ENCODE data around the gene SPATA13.

Gene SPATA13

DNA sequence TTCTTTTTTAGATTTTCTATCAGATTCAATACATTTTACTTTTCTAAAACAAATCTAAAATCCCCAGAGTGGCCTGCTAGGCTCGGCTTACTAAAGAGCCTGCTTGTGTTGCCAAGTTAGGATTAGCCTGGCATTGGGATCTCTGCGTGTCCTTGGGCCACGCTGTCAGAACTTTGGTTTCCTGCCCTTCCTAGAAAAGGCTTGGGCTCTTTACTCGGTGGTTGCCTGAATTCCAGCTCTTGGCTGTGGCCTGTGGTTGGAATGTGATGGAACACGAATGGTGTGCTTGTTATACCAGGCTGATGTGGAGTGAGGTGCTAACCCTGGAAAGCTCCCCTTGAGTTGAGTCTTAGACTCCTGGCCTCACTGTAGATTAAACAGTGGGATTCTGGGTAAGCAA, 8.5 kb downstream of the SPATA13 start:
- DNase-seq: no peak

DNA sequence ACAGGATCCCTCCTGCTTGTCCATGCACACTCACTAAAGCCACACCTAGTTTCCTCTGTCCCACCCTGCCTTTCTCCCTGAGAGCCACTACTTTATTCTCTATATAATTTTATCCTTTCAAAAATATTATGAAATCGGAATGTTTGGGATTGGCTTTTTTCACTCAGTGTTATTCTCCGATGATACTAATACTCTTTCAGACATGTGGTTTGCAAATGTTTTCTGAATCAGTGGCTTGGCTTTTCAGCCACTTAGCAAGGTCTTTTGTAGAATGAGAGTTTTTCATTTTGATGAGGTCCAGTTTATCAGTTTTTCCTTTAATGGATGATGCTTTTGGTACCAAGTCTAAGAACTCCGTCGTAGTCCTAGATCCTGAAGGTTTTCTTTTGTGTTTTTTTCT, 11.6 kb downstream of the SPATA13 start:
- DNase-seq: no peak

GRCh38 chr13:24173795-24174194, 13.3 kb downstream of the SPATA13 start:
- DNase-seq: no peak

- no peak for DNase-seq
Measured at GRCh38 chr13:24175847-24176246, 15.3 kb downstream of the SPATA13 start.

- no peak for DNase-seq
Measured at GRCh38 chr13:24176351-24177101, 16.0 kb downstream of the SPATA13 start.

DNA sequence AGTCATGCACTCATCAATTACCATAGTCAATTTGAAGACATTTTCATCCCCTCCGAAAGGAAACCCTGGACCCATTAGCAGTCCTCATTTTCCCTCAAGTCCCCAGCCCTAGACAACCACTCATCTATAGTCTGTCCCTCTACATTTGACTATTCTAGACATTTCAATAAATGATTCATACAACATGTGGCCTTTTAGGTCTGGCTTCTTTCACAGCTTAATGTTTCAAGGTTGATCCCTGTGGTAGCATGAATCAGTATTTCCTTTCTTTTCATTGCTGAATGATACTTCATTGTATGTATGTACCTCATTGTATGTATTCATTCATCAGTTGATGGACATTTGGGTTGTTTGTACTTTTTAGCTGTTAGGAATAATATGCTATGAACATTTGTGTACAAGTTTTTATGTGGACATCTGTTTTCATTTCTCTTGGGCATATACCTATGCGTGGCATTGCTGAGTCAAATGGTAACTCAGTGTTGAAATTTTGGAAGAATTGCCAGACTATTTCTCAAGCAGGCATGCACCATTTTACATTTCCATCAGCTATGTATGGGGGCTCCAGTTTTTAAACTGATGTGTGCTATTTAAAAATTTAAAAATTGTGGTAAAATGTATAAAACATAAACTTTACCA, 18.4 kb downstream of the SPATA13 start:
- DNase-seq: no peak

- no peak for DNase-seq
Measured at GRCh38 chr13:24179486-24179850, 18.9 kb downstream of the SPATA13 start.

GRCh38 chr13:24180750-24181377, 20.3 kb downstream of the SPATA13 start:
- no peak for DNase-seq

DNA sequence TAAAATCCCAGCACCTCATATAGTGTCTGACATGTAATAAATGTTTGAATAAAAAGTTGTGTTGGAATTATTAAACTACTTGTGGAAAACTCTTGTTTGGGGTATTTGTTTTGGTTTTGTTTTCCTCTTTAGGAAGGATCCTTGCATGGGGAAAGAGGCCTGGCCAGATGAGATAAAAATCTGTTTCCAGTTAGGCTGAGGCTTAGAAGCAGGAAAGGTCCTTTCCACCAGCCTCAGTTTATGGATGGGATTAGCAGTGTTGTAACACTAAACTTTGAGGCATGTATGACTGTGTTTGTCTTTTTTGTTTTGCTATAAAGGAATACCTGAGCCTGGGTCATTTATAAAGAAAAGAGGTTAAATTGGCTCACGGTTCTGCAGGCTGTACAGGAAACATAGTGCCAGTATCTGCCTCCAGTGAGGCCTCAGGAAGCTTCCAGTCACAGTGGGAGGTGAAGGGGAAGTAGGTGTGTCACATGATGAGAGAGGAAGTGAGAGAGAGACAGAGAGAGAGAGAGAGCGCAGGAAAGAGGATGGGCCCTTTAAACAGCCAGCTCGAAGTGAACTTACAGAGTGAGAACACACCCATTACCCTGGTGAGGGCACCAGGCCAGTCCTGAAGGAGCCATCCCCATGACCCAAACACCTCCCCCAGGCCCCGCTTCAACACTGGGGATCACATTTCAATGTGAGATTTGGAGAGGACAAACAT, 21.6 kb downstream of the SPATA13 start:
- no peak for DNase-seq

- DNase-seq: no peak
Measured at GRCh38 chr13:24182703-24183081, 22.2 kb downstream of the SPATA13 start.

DNA sequence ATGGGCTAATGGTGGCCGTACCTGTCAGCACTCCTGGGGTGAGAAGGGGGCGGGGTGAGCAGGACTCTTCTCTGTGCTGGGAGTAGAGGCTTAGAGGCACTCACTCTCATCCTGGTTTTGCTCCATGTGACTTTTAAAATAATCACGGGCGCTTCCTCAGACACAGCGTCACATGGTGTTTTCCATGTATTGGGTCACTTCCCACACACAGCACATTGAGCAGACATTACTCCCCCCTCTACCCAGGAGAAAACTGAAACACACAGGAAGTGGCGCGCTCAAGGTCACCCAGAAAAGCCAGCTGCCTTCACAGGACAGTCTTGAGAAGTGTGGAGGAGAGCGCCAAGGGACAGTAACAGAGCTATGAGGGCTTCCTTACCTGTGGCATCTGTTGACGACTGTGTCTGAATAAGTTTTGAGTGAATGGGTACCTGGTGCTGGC, 23.2 kb downstream of the SPATA13 start:
- DNase-seq: no peak

DNA sequence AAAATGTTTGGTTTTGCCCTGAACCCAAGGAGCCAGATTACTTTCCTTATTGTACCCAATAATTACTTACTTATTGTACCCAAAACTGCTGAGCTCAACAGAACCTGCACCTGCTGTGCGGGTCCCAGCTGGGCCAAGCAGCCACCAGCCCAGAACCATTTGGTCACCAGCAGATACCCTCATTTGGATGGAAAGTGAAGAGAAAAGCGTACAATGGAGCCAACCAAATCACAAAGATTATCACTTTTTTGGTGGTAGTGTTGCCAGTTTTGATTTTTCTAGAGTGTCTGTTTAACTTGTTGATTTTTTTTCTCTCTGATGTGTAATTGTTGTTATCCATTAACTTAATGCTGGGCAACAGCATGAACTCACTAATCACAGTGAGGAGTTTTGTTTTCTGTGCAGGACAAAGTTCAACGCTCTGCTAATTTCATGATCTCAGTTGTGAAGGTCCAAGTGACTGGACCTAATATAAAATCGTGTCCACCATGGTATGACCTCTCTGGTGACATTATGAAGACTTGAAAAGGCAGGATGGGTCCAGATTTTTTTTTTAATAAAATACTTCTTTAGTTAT, 23.8 kb downstream of the SPATA13 start:
- DNase-seq: no peak

DNA sequence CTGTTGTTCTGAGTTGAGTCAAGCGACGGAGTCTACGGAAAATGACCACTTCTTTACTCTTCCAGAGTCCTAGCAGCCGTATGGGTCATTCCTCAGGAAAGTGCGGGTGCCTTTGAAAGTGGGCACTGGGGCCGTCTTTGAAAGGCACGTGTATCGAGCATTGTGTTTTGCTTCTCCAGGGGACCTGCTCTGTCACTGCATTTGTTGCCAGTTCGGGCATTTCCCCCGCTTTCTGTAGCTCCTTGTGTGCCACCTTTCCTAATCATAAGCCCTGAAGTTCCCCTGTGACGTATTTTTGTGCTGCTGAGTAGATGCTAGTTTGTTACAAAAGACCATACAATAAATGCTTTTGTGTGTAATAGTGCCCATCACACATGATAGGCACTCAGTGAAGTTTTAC, 24.4 kb downstream of the SPATA13 start:
- no peak for DNase-seq

DNA sequence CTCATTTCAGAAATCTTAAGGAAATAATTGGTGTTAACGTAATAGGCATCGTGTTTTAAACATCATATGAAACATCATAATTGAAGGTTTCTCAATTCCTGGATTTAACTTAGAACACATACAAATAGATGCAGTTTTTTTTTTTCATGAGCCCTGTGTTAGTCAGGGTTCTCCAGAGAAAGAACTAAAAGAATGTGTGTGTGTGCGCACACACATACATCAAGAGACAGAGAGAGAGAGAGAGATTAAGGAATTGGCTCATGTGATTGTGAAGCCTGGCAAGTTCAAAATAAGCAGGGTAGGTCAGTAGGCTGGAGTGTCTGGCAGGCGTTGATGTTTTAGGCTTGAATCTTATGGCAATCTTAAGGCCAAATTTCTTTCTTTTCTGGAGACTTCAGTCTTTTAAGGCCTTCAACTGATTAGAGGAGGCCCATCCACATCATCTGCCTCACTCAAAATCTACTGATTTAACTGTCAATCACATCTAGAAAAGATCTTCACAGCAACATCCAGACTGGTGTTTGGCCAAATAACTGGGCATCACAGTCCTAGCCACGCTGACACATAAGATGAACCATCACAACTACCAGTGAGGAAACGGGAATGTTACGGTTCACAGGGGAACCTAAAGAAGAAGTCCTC, 25.2 kb downstream of the SPATA13 start:
- no peak for DNase-seq

GRCh38 chr13:24187185-24187584, 26.7 kb downstream of the SPATA13 start:
- DNase-seq: no peak

DNA sequence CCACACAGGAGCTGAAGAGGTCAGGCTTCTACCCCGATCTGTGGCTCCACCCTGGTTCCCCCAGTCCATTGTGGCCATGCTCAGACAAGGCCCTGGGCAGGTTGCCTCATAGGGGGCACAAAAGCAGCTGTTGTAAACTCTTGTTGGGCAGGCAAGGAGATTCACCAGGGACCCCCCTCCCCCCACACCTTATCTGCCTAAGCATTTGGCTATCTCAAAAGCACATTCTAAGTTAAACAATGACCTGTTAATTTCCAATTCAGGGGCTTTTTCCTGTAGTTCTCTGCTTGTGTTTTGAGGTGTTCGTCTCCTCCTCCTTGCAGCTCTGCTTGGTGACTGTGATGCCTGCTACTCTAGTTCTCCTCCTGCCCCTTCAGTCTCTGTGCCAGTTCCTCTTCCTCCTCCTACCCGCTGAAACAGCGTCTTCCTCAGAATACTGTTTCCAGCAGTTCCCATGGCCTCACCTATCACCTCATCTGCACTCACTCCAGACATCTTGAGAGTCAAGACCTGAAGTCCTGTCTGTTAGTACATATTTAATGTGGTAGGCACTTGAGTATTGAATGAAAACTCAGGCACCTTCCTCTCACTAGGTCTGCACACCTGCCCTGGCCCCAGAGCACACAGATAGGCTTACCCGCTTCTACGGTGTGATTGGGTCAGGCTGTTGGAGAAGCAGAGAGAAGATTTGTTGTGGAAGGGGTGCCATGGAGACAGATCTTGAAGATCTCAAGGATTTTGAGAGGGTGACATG, 31.7 kb downstream of the SPATA13 start:
- no peak for DNase-seq

DNA sequence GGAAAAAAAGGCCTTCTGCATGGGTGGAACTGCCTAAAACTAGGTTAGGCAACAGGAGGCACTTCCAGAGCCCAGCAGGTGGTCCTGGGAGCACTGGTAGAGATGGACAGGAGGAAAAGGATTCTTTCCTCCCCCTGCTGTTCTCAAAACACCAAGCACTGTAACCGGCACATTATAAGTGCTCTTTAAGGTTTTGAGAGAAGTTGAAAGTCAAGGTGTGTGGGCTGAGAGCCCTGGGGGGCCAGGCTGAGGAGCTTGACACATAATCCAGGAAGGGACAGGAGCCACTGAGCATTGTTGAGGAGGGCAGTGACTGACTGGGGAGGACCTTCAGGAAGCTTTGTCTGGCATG, 32.3 kb downstream of the SPATA13 start:
- no peak for DNase-seq

DNA sequence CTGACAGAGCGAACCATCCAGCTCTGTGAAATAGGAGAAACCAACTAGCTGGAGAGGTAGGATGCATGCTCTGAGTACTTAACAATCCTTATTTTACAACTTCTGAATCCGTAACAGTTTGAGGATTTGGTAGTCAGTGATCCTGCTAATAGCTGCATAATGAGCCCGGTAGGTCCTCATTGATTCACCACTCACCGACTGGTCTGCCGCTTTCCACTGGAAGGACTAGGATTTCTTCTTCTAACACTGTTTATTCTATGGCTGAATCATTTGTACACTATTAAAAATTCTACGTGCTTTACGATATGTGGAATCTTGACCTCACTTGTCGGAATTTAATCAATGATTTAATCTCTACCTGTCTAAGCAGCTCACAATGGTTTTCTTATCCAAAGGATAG, 33.9 kb downstream of the SPATA13 start:
- DNase-seq: no peak

DNA sequence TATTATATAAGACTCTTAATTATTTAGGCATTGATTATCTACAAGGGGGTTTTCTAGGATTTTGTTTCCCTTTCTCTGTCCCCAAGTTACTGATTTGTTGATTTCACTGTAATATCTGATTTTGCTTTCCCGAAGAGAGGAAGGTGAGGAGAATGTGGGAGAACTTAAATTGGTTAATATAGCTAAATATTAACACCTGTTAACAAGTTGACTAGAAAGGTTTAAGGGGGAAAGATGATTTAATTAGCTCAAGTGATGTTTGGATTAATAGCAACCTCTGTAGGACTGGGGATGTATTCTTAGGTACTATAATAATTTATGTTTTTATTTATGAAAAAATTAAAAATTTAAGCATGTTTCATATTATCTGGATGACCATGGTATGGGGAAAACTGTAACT, 35.1 kb downstream of the SPATA13 start:
- no peak for DNase-seq

GRCh38 chr13:24196593-24197197, 36.2 kb downstream of the SPATA13 start:
- no peak for DNase-seq

- no peak for DNase-seq
Measured at GRCh38 chr13:24199016-24199415, 38.5 kb downstream of the SPATA13 start.

GRCh38 chr13:24202215-24202614, 41.7 kb downstream of the SPATA13 start:
- DNase-seq: no peak

Data from NCI-H446 treated with DMSO at 0.1 percent for 48 hours (cell line).